Erythroblast (primary cell): Measurements from ENCODE around the gene MRNIP.

Experiments used
- GATA1 ChIP-seq: IDR thresholded peaks from 2 replicates; pipeline ENCODE4 v1.6.1; 2011; ENCODE audit warnings: low read depth, mild to moderate bottlenecking, control low read depth, low read length, moderate library complexity
- POLR2A ChIP-seq: IDR thresholded peaks from 2 replicates; pipeline ENCODE4 v1.6.1; 2011; ENCODE audit warnings: mild to moderate bottlenecking, low read length

GRCh38 chr5:179833056-179833708 lies 25.4 kb downstream of the MRNIP start:
- TF ChIP-seq POLR2A (no peak), GATA1 (no peak)
